GM18502 (cell line): ENCODE data around the gene VCAN.
A peak's percentile ranks its signal among the peaks of the same experiment; 100 is the strongest.
"Not testable (repeated sequence)": the region's sequence is repeated elsewhere in the genome, so short reads cannot be mapped to it uniquely, and the experiment has no call there.

Source experiments
- ATAC-seq: cut with Tn5 transposase; IDR thresholded peaks from one replicate; pipeline ENCODE4 v1.9.1; 2021; ENCODE audit warnings: mild to moderate bottlenecking; ENCODE audit not compliant: unreplicated experiment, poor library complexity

Gene VCAN

DNA sequence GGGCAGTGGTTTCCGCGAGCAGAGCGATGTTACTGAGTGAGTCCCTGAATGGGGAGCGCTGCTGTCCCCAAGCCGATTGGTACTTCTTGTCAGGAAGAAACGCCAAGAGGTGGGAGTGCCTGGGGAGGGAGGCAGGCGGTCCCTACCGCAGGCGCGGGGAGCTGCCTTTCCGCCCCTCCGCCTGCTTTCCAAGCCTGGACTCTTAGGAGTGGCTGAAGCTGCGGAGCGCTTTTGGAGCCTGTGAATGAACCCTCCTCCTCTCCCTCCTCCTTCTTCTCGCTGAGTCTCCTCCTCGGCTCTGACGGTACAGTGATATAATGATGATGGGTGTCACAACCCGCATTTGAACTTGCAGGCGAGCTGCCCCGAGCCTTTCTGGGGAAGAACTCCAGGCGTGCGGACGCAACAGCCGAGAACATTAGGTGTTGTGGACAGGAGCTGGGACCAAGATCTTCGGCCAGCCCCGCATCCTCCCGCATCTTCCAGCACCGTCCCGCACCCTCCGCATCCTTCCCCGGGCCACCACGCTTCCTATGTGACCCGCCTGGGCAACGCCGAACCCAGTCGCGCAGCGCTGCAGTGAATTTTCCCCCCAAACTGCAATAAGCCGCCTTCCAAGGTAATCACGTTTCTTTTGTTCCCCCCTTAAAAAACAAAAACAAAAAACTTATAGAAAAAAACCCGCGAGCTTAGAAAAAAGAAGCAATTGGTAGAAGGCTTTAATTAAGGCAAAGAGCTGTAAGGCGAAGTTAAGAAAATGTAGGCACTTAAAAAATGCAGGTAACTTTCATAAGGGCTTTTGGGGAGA, at the start of gene VCAN:
TSS of gene VCAN (plus strand) at position 340 of the 808 bp plus-strand sequence. CDS start 11,775 bp downstream, outside the sequence.
- no peak for ATAC-seq

DNA sequence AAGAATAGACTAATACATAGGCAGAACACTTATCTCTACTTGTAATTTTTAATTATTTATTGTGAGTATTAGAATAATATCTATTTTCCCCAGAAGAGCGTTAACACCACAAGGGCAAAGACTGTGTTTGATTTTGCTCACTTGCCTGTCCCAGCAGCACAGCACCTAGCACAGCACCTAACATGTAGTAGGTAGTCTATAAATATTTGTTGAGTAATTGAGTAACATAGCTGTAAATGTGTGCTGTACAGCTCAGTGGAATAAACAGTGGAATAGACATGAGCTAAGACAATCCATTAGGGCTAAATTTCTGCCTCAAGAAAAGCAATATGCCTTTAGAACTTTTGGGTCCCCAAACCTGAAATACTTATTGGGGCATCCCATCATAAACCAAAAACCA, 49.3 kb upstream of the VCAN start:
- no peak for ATAC-seq

DNA sequence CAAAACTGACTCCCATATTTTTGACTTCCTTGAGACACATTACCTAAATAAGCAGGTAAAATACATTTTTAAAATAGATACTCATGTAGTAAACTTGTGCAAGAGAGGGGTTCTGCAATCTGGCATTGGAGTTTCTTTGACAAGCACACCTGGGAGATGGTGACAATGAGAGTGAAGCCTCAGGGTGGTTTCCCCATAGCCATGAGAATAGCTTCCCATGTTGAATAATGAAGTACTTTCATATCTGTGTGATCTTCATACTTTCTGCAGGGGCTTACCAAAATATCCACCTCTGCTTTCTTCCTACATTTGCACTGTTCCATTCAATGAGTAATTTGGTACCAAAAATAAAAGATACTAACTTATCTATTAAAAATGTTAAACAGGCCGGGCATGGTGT, 44.7 kb upstream of the VCAN start:
- ATAC-seq, result peak; percentile 49

DNA sequence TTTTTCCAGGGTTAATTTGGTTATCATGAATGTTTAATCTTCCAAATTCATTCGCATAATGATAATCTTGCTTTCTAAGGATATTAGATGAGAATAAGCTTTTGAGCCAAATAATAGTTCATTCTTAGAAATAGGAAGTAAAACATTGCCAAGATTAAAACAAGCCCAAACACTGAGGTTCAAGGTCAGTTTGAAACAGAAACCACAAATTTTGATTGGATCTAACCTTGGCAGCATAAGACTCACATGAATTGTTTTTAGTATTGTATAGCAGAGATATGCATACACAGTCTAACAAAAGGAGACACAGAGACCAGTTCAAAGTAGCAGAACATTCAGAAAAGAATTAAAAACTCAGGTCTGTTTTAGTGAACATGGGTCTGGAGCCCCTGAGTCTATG, 43.4 kb upstream of the VCAN start:
- no peak for ATAC-seq

DNA sequence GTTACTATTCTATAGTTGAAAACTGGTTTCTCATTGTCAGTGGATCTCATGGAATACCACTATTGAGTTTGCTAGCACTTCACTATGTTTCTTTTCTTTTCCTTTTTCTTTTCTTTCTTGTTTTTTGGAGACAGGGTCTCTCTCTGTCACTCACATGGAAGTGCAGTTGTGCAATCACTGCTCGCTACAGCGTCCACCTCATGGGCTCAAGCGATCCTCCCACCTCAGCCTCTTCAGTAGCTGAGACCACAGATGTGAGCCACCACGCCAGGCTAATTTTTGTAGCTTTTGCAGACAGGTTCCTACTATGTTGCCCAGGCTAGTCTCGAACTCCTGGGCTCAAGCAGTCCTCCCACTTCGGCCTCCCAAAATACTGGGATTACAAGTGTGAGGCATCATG, 42.7 kb upstream of the VCAN start:
- no peak for ATAC-seq

DNA sequence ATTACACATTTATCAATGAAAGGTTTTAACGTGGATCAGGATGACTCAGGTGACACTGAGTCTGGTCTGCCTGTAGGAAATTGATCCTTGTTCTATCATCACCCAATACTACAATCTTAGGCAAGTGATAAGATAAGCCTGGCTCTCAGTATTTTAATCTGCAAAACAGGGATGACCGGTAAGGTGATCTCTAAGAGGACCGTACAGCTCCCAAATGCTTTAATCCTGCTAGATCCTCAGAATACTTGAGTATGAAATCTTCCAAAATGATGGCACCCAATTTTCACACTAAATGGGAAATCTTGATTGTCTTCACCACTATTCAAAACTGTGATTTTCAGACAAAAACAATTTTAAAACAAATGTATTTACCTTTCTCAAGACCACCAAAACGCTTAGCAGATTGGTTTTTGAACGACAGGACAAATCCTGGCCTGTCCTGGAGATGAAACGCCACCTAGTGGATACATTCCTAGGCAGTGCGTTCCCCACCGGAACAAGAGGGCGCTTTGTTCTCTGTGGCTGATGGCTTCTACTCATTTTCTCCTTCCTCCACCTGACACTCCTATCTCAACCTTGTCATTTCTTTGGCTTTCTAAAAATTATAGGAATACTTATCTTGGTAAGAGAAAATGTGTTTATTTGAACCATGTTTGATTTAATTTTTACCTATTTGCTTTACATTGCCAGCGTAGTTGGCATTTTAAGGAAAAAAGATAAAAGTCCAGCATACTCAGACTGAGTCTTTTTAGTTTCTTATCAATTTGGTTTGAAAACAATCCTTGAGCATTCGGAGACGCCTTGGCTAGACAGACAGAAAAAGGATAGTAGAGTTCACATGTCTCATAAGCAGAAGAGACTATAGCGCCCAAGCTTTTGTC, 41.2 kb upstream of the VCAN start:
- peak; percentile 89 for ATAC-seq

DNA sequence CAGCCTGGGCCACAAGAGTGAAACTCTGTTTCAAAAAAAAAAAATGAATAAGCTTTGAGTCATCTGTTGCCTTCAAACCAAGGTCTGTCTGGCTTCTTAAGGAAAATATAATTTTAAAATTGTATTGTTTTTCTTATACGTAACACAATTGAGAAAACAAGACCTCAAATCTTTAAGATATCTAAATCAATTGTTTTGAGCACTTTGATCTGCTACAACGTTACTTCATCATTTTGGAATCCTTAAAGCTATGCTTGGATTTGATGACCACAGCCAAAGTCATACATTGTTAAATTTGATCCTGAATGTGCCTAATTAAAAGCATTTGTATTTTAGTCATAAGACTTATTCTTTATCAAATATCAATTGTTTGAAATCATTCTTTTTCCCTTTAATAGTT, 37.7 kb upstream of the VCAN start:
- no peak for ATAC-seq

DNA sequence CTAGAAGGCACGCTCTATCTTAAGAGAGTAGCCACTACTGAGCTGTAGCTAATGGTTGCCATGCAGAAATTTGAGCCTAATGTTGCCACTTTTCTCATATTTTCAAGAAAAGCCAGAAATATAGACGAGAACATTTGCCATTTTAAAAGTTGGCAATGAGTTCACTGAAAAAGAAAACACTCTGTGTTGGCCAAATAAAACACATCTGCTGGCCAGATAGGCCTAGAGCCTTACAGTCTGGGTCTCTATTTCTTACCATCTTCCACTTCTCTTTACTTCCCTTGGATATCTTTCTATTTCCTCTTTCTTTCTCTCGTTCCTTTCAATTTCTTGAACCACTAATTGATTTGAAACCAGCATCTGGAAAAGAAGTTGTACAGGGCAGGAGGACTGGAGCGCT, 36.6 kb upstream of the VCAN start:
- ATAC-seq, result no peak

DNA sequence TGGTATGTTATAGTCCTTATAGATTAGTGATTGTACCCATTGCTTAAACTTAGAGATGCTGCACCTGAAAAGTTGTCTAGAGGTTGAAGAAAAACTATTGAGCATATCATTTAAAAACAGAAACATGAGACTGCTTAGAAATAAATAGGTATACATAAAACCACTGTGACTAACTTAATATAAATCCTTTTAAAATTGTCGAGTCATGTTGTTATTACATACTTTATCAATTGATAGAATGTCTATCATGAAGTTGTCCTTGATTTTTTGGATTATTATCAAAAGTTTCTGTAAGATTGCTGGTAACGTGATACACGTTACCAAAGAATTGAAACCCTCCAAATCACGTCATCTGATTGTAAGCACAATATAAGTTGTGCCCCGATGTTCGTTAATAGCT, 35.3 kb upstream of the VCAN start:
- ATAC-seq, result no peak

DNA sequence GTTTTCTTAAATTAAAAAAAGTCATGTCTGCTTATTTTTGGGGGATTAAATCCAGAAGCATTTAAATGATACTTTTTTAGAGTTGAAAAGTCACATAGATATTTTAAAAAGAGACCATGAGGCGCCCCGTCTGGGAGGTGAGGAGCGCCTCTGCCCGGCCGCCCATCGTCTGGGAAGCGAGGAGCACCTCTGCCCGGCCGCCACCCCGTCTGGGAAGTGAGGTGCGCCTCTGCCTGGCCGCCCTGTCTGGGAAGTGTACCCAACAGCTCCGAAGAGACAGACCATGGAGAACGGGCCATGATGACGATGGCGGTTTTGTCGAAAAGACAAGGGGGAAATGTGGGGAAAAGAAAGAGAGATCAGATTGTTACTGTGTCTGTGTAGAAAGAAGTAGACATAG, 33.8 kb upstream of the VCAN start:
- not testable (repeated sequence) for ATAC-seq

DNA sequence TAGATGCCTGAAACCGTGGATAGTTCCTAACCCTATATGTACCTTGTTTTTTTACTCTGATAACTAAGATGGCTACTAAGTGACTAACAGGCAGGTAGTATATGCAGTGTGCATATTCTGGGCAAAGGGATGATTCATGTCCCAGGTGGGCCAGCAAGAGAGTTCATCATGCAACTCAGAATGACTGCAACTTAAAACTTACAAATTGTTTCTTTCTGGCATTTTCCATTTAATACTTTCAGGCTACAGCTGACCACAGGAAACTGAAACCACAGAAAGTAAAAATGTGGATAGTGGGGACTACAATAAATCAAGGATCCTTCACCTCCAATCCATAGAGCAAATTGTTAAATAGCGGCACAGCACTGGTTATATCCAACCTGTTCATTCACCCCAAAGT, 30.7 kb upstream of the VCAN start:
- no peak for ATAC-seq

DNA sequence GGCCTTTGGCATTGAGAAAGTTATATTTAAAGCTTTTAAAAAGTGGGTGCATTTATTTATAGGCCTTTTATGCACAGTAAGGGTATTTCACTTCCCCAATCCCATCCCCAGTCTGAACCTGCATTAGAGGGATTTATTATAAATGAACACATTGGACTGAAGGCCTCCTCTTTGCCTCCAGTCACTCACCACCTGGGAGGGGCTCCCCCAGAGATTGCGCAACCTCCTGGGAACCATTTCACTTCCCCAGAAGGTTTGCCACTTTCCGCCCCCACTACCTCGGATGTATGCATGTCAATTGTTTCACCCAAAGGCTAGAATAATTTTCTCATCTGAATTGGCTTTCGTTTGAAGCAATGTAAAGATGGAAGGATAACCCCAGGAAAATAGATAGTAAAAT, 29.8 kb upstream of the VCAN start:
- peak; percentile 87 for ATAC-seq

DNA sequence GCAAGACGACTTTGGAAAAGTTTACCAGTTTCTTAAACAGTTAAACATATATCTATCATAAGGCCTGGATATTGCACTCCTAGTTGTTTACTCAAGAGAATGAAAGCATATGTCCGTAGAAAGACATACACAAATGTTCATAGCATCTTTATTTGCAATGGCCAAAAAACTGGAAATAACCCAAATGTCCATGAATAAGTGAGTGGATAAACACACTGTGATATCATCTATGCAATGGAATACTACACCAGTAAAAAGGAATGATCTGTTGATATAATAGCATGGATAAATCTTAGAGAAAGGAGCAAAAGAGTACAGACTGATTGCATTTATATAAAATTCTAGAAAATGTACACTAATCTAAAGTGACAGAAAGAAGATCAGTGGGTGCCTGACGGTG, 28.0 kb upstream of the VCAN start:
- ATAC-seq, result no peak

DNA sequence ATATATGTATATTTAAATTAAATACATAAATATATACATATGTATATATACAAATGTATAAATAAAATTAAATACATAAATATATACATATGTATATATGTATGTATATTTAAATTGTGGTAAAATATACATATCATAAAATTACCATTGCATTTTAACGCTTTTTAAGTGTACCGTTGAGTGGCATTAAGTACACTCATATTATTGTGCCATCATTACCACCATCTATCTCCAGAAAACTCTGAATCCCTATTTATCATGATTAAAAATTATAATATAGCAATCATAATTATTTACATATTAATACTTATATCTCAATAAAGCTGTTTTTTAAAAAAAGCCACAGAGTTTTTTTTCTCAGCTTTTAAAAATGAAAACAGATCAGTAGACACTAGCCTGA, 27.1 kb upstream of the VCAN start:
- ATAC-seq, result no peak

DNA sequence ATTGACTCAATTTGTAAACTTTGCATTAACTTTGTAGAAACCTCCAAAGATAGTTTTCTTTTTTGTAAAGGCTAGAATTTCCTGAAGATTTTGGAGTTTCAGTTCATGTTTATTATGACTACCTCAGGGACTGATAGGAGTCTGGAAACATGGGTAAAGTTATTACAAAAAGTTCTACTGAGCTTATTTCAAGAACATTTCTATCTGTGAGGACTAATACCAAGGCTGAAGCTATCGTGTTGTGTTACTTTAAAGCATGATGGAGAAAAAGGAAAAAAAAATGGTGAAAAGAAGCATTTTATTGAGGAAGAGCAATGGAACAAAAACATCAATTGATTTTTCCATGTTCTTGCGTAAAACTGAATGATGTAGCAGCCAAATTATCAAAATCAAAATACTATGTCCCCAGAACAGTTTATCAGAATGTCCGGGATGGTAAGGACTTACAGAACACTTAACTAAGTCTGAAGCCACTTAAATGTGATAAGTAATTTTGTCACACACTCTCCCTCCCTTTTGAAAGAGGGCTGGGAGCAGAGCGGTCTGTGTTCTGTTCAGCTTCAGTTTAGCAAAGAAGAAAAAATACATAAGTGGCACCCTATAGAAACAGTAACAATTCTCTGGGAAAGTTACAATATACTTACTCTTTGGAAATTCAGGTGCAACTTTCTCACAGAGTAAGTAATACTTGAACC, 25.1 kb upstream of the VCAN start:
- no peak for ATAC-seq

DNA sequence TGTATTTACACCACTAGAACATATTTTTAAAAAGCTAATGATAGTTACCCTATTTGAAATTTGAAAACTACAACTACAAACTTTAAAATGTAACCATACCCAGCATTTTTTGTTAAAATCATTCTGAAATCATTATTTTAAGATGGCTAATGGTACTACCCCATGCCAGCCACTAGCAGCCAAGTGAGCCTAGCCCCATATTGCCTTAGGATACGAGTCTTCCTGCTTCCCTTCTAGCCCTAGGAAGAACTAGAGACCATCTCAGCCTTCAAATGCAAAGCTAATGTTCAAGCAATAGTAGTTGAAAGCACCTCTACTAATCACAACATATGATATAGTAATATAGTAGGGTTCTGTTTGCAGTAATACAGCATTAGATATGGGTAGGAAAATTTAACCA, 24.0 kb upstream of the VCAN start:
- ATAC-seq, result no peak

DNA sequence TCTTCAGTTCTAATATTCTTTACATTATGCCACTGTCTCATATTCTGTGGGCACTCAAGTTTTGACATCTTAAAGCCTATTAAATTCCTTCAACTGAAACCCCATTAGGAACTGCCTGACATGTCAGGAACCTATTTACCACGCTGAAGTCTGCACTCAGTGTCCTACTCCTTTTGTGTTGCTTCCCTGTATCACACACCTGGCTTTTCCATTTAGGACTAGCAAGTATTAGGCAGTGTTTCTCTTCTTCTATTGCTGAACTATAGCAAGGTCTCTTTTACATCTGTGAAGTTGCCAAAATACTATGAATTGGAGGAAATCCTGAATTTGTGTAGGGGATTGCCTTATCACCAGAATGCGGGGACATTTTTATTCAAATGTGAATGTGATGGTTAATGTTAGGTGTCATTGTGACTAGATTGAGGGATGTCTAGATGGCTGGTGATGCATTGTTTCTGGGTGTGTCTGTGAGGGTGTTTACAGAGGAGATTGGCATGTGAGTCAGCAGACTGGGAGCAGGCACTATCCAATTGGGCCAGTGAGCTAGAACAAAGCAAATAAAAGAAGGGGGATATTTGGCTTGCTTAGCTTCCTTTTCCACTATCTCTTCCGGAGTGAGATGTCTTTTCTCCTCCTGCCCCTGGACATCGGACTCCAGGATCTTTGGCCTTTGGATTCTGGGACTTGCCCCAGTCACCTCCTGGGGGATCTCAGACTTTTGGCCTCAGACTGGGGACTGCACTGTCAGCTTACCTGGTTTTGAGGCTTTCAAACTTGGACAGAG, 21.2 kb upstream of the VCAN start:
- ATAC-seq, result no peak

DNA sequence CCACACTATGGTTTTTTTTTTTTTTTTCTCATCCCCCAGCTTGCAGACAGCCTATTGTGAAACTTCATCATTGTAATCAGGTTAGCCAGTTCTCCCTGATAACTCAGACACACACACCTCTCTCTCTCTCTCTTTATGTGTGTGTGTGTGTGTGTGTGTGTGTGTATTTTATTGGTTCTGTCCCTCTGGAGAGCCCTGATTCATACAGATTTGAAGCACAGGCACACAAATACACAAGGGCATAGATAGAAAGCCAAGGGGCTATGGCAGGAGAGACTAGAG, 20.6 kb upstream of the VCAN start:
- no peak for ATAC-seq

DNA sequence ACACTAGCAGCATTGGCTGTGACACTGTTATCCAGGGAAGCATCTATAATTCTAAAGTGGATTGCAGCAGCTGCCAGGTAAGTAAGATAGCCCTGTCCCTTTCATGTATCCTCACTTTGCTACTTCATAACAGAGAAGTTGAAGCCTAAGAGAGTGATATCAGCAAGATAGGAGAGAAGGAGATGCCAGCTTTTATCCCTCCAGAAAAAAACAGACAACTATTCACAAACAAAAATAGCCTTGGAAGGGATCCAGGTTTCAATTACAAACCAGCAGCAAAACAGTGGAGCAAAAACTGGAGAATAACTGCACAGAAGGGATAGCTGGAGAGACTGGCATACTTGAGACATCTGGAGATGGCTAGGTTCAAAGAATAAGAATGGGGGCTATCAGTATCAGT, 19.6 kb upstream of the VCAN start:
- no peak for ATAC-seq

DNA sequence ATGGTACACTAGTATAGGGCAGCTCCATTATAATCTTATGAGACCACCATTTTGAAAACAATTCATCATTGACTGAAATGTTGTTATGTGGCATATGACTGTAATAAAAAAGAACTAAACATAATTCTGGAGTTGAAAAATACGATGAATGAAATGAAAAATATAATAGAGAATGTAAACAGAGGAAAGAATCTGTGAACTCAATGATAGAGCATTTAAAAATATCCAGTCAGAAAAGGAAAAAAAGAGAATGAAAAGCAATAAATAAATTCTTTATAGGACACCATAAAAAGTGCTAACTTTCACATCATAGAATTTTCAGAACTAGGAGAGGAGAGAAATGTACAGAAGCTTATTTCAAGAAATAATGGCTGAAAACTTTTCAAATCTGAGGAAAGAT, 17.6 kb upstream of the VCAN start:
- ATAC-seq, result no peak

DNA sequence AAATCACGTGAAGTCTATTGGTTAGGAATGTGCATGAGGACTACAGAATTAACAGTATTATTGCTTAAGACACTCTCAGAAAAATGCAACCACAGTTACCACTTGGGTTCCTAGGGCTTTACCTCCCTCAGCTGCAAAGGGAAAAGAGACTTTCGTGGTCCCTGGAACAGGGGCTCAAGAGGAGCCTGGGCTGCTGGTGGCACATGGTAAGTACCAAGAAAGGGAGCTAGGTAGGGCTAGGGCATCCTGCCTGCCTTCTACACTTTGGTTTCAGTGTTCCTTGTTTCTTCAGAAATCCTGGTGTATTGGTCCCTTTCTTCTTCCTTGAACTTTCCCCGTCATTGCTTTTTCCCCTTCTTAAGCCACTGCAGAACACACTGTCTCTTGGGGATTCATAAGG, 7.3 kb upstream of the VCAN start:
- ATAC-seq, result no peak
